GM19193 (cell line): Measurements from ENCODE around the gene PRKN.

ENCODE experiments used
- POLR2A ChIP-seq: IDR thresholded peaks from 4 replicates; pipeline ENCODE4 v1.6.1; 2011; ENCODE audit not compliant: insufficient read depth, insufficient read length; ENCODE audit errors: extremely low read depth

The PRKN gene

DNA sequence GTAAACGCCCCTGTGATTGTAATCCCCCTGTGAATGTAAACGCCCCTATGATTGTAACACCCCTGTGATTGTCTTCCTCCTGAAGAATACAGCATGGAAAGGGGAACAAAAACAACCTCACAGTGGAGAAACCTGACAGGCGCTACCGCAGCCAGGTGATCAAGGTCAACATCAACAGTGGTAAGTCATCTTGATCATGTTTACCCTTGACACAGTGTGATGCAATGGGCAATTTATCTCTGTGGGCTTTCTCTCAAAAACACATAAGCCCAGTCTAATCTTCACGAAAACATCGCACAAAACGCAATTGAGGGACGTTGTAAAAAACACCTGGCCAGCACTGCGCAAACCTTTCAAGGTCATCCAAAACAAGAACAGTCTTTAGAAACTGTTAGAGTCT, 277.2 kb downstream of the PRKN start:
- no peak for TF ChIP-seq POLR2A

DNA sequence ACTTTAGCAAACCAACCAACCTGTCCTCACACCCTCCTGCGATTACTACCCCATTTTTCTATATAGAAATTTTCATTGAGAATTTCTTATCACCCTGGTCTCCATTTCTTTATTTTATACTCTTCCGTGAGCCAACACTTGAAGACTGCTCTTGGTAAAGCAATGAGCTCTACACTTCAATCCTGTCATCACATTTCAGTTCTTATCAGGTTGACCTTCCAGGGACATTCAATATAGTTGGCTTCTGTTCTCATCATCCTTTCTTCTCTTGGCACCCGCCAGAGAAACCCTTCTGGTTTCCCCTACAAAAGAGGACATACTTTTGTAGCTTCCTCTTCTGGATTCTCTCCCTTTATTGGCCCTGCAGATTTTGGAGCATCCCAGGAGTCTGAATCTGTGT, 279.3 kb downstream of the PRKN start:
- no peak for TF ChIP-seq POLR2A

DNA sequence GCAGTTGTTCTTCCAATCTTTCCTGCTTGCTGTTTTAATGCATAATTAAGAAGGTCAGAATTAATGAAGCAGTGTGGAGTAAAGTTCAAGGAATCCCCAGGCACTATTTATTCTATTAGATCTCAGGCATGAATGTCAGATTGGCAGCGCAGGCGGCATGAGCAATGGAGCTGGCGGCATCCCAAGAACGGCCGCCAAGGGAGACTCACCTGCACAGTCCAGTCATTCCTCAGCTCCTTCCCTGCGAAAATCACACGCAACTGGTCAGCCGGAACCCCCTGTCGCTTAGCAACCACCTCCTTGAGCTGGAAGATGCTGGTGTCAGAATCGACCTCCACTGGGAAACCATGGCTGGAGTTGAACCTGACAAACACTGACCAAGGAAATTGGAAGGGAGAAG, 284.5 kb downstream of the PRKN start:
- TF ChIP-seq POLR2A = no peak

DNA sequence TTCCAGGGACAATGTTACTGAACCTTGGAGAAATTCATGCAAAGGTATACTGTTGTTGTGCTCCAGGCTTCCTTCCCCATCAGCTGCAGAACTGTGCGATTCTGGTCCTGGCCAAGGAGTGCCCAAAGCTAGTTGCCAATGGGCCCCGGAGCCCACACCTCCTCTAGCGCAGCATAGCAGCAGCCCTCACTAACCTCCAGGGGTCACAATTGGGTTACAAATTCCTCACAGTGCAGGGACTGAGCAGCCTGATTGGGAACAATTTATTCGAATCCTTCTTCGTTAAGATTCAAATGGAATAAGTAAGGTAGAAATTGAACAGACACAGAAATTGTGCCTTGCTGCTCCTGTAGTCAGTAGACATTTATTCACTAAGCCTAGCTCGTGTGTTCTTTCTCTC, 284.9 kb downstream of the PRKN start:
- no peak for TF ChIP-seq POLR2A

DNA sequence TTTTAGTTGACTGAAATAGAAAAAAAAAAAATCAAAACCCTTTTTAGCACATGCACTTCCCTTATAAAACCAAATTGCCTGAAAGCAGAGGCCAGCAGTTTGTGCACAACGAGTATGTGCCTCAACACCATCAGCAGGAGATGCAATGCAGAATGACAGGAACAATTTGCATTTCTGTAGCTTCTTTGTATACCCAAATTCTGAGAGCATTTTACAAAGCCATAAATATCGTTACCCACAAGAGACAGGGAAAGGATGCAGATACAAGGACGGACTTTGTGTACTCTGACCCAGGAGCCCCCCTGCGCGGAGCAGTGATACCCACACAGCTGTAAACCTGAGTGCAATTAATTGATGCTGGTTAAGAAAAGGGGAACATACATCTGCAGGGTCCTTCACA, 285.6 kb downstream of the PRKN start:
- TF ChIP-seq POLR2A = no peak

DNA sequence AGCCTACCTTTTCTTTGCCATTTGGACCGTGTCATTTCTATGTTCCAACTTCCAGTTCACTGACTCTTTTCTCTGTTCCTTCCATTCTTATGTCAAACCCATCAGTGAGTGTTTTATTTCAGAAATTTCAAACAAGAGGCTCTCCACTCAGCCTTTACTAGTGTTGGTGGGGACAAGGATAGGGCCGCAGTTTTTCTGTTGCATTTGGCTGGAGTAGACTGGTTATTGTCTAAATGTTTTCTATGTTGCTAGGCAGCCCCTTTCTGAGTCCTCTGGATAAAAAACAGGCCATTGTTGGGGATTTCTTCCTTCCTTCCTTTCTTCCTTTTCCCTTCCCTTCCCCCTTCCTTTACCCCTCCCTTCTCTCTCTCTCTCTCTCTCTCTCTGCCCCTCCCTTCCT, 288.6 kb downstream of the PRKN start:
- no peak for TF ChIP-seq POLR2A

DNA sequence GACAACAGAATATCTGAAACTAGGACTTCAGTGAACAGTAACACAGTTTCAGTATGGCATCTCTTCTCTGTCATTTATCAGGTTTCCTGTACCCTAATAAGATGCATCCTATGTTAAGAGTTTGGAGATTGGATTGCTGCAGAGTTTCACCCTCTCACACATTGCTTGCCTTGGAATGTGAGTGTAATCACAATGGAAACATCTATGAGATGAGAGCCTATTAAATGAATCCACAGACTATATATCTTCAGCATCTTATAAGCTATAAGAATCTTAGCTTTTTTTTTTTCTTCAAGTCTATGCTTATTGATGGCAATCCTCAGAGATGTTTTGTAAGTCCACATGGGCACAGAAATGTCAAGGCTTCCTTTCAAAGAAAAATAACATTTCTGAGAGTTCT, 292.5 kb downstream of the PRKN start:
- TF ChIP-seq POLR2A = no peak

DNA sequence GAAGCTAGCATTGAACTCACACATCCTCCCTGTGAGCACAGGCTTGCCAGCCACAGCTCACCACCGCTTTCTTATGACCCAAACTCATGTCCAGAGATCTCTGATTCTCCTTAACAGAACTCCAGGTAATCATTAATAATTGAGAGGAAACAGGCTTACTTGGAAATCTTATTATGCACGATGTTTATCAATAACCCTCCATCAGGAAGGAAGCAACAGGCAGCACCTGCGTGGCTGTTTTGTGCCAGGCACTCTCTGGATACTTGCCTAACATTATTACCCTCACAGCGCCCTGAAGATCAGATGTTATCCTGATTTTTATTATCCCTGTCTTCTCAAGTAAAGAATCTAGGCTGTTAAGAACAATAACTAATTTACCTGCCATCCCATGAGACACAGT, 306.6 kb downstream of the PRKN start:
- TF ChIP-seq POLR2A = no peak

DNA sequence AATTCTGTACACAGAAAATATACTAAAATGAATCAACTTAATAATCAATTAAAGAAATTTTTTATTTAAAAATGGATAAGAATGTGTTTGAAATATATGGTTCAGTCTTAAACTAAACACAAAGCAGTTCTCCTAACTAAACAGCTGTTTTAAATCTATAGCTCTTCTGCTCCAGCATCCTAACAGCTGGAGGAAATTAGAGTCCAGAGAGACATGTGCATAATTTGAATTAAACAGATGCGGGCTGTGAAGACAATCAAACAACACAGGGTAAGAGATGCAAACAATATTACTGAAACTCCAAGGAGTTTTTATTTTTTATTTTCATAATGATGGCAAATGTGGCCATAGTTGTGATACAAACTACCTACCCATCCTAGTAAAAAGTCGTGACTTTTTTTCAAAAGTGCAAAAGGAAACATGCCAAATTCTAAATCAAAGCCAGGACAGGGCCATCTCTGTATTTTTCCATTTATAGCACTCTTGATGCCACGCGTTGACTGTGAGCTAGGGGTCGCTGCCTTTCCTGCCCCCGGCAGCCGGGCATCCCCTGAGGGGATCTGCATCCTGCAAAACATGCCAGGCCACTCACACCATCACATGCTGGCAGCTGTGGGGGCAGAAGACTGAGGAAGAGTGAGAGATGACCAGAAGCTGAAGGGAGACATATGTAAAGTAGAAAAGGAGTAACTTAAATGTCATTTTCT, 310.6 kb downstream of the PRKN start:
- TF ChIP-seq POLR2A = no peak

DNA sequence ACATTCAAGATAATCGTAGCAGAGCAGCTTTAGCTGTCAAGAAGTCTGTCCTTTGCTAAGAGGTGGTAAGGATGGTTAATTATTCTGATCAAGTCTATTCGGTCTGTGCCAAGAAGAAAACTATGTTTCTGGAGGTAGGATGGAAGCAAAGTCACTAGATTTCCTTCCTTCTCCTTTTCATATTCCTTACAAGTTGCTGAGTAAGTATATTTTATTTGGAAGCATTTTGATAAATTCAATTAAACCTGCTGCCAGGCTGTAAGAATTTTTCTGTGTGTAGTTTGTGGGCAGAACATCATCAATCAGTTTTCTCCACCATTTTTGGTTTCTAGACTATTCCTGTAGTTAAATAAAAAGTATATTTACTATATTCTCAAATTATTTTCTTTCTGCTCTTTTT, 311.3 kb downstream of the PRKN start:
- no peak for TF ChIP-seq POLR2A

DNA sequence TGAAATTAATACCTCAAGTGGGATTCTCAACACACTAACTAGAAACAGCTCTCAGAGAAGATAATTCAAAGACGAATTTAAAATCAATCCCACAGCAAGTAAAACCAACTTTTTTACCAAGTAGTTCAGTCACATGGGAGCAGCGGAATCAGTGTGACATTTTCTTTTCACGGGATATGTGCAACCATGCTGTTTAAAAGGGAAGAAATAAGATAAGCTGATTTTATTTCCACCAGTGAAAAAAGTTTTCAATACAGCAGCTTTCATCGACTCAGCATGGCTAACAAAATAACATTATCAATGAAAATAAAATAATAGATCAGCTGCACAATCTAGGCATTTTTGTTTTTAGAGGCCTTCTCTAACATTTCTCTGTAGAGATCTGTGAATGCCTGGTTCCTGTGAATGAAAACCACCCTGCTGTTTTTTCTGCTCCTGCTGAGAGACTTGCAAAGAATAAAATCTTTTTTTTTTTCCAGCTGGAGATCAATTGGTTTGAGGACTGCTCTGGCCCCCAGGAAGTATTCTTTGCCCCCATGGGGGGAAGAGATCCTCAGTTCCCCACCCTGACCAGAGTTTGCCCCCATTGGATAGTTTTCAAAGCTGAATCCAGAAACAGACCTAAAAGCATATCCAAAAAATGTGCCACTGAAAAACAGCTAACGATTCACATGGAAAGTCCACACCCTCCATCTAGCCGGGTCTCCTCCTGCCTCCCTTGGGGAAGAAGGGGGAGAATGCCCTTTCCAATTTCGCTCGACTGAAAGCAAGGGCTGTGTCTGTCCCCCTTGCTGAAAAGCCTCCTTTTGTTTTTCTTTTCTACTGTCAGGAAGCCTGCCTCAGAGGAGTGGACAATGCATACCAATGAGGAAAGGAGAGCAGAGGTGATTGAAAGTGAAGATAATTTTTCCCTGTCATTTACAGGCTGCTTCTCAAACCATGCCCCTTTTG, 317.6 kb downstream of the PRKN start:
- TF ChIP-seq POLR2A = no peak

DNA sequence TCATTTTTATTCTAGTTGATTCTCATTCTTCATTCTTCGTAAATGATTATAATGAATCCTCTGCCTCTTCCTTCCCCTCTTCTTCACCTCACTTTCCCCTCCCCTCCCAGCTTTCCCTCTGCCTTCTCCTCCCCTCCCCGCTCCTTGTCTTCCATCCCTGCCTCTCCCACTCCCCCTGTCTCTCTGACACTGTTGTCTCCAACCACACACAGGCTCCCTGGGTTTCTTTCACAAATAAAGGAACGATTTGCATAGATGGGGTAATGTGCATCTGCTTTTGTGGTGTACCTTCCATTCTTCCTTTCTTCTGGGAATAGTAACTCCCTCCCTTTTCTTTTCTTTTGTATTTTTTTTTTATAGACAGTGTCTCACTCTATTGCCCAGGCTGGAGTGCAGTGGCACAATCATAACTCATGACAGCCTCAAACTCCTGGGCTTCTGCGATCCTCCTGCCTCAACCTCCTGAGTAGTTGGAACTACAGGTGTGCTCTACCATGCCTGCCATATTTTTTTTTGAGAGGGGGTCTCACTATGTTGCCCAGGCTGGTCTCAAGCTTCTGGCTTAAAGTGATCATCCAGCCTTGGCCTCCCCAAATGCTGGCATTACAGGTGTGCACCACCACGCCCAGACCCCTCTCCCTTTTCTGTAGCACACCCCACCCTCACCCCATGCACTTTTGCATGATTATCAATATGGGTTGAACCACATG, 318.6 kb downstream of the PRKN start:
- TF ChIP-seq POLR2A = no peak

DNA sequence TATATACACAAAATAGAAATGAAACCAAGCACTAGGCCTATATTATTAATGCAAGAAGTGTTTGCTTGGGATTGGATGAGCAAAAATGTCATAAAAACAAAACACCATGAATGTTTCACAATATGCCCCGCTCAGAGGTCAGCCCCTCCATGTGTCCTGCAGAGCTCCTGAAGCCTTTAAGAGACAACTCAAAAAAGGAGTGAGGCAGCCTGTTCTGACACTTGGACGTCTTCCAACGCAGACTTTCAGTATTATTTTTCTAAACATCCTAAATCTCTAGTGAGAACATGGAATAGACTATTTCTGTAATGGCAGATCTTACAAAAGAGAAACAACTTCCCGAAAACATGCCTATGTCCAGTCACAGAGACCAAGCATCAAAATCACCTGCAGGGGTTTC, 322.6 kb downstream of the PRKN start:
- TF ChIP-seq POLR2A = no peak

DNA sequence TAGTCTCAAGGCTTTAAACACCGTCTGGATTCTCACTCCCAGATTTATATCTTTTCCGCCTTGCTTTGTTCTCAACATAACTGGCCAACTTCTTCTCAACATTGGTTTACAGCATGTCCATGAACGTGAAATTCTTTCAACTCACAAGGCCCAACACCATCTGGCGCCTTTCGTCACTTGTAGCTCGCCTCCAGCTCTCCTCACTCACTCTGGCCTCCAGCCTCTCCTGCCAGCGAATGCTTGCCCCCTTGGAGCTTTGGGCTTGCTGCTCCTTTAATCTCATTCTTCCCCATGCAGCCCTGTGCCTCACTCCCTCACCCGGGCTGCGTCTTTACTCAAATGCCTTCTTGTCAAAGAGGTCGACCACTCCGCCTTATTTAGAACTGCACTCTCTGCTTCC, 324.5 kb downstream of the PRKN start:
- no peak for TF ChIP-seq POLR2A

DNA sequence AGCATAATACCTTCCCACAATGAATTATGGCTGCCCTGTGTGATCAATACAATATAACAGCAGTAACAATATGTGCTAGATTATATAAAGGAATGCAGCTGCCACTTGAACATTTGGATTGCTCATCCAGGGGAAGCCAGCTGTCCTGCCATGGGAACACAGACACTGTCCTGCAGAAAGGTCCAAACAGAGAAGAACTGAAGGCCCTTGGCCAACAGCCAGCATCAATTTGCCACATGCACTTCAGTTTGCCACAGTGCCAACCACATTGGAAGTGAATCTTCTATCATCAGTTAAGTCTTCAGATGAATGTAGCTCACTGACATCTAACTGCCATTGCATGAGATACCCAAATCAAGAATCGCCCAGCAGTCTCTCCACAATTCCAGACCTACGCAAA, 332.4 kb downstream of the PRKN start:
- no peak for TF ChIP-seq POLR2A

DNA sequence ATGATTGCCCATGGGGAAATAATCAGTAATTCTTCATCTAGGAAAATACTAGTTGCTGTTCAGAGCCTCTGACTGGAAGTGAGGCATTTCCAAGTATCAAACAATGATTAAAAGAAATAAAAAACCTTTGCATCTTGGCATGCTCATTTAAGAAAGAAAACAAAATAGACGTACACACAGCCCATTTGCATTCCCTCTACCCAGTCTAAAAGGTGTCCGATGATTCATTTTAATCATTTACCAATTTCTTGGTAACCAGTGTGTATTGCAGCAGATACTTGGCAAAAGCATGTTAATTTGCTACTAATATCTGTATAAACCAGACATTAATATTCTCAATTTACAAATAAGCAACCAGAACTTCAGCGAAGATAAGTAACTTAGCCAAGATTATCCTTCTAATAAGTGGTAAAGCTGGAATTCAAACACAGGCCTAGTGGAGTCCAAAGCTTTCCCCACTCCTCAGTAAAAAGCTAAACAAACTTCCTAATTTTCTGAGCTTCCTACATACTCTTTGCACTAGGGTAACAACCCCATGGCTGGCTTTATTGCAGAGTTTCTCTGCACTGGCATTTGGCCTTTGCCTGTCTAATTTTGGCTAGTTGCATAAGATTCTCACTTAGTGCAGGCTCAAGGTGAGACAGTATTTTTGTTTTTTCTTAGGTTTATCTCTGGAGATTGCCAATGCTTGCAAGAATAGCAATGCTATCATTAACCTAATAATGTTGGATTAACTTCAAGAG, 338.1 kb downstream of the PRKN start:
- no peak for TF ChIP-seq POLR2A

DNA sequence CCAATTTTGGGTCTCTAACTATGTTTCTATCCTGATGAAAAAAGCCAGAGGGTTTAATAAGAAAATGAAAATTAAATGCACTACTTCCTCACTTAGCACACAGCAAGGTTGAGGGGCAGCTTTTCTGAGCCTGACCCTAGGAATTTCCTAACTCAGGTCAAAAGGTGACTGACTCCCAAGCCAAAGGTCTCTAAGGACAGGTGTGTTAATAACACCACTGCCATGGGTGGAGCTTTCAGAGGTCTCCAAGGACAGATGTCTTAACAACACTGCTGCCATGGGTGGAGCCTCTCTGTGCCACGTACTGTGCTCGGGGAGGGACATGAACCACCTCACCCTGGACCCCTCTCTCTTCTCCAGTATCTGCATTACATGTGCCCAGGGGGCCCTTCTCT, 339.2 kb downstream of the PRKN start:
- no peak for TF ChIP-seq POLR2A
